HCT116 (cell line): ENCODE data around the gene PURA. TPM values are rescaled to one million over a fixed set of nuclear protein-coding genes. Genes with fewer than 3 reads are reported as not detected.

Experiments
- ATAC-seq: fragments of 200-7000 bp; cut with Tn5 transposase; 2 replicates; pipeline ENCODE4 v1.9.1; 2020; ENCODE audit warnings: mild to moderate bottlenecking, moderate library complexity
- BruUV-seq: library from RNA; stranded (reverse); fragments of 400-500 nt; replicated peaks from 2 replicates; lab custom pipeline; 2021; lab: Mats Ljungman, UMichigan
- CTCF ChIA-PET: fragments of 300-600 bp; sonication (Branson Sonifier 250); formaldehyde crosslinking; loops from one replicate; lab custom pipeline; 2021; ENCODE audit warnings: antibody characterized with exemption; lab: Charles Lee
- POLR2A ChIA-PET: fragments of 300-600, 350-600 bp; sonication (Branson Sonifier 250); formaldehyde crosslinking; loops from one replicate; lab custom pipeline; 2021; ENCODE audit warnings: antibody characterized with exemption; lab: Charles Lee
- RAD21 ChIA-PET, 2 experiments: fragments of 300-600 bp; sonication (Branson Sonifier 250); formaldehyde crosslinking; loops; one replicate each; lab custom pipeline; 2023; ENCODE audit warnings: low total read pairs in 2 of 2; ENCODE audit not compliant: uncharacterized antibody in 2 of 2, unreplicated experiment in 2 of 2, low non-redundant PET in 1 of 2; lab: Charles Lee
- DNase-seq: peaks from one replicate; pipeline ENCODE4 v3.0.0-alpha.2; 2010; ENCODE audit warnings: low read depth, low spot score
- H2AFZ ChIP-seq: fragments of 200-600 bp; shearing (Covaris generic), sonication (generic); 2 replicates; pipeline ENCODE4 v1.6.1; 2017; ENCODE audit warnings: low read depth, mixed run types, mixed read lengths, antibody characterized with exemption, low read length; ENCODE audit not compliant: poor library complexity, severe bottlenecking
- H3K27ac ChIP-seq: 2 replicates; pipeline ENCODE4 v1.5.1; 2012; ENCODE audit warnings: low read depth, low read length
- H3K27me3 ChIP-seq: fragments of 200-600 bp; sonication (generic); 2 replicates; pipeline ENCODE4 v1.6.1; 2016; ENCODE audit warnings: mixed run types, low read length, mixed read lengths; ENCODE audit not compliant: insufficient read depth
- H3K36me3 ChIP-seq, 2 experiments: fragments of 200-500 bp in 1 of 2; fragments of 200-600 bp in 1 of 2; sonication (Bioruptor generic) in 1 of 2; sonication (generic) in 1 of 2; 2 replicates each; pipeline versions ENCODE4 v1.5.1 to v1.6.1; 2014 to 2016; ENCODE audit warnings: low read length in 2 of 2, inconsistent platforms in 1 of 2, mixed read lengths in 1 of 2, mixed run types in 1 of 2; ENCODE audit not compliant: insufficient read depth in 2 of 2, control insufficient read depth in 1 of 2
- H3K4me1 ChIP-seq, 2 experiments: fragments of 200-600 bp in 1 of 2; sonication (generic) in 1 of 2; 2 replicates each; pipeline versions ENCODE4 v1.5.1 to v1.6.1; 2012 to 2017; ENCODE audit warnings: low read length in 2 of 2, inconsistent platforms in 1 of 2, mild to moderate bottlenecking in 1 of 2, mixed read lengths in 1 of 2, mixed run types in 1 of 2, moderate library complexity in 1 of 2; ENCODE audit not compliant: insufficient read depth in 2 of 2, control insufficient read depth in 1 of 2
- H3K4me2 ChIP-seq: fragments of 200-600 bp; sonication (generic); 2 replicates; pipeline ENCODE4 v1.6.1; 2017; ENCODE audit warnings: mixed run types, low read length, mixed read lengths
- H3K4me3 ChIP-seq, 2 experiments: fragments of 200-600 bp in 1 of 2; sonication (generic) in 1 of 2; replicated peaks in 1 of 2; 2 replicates each; pipeline ENCODE4 v1.5.1; 2011 to 2016; ENCODE audit warnings: low read length in 2 of 2, control low read depth in 1 of 2, low read depth in 1 of 2, mild to moderate bottlenecking in 1 of 2, mixed read lengths in 1 of 2, mixed run types in 1 of 2
- H3K79me2 ChIP-seq: fragments of 200-600 bp; sonication (generic); 2 replicates; pipeline ENCODE4 v1.6.1; 2017; ENCODE audit warnings: mild to moderate bottlenecking, mixed run types, low read length, moderate library complexity, mixed read lengths; ENCODE audit not compliant: insufficient read depth
- H3K9ac ChIP-seq: fragments of 200-600 bp; sonication (generic); 2 replicates; pipeline ENCODE4 v1.6.1; 2016; ENCODE audit warnings: low read length, mixed read lengths
- H3K9me2 ChIP-seq: fragments of 200-600 bp; sonication (generic), shearing (Covaris generic); 2 replicates; pipeline ENCODE4 v1.6.1; 2017; ENCODE audit warnings: mixed run types, mild to moderate bottlenecking, moderate library complexity; ENCODE audit not compliant: insufficient read depth
- H3K9me3 ChIP-seq, 2 experiments: fragments of 200-500 bp in 1 of 2; fragments of 200-600 bp in 1 of 2; sonication (Bioruptor generic) in 1 of 2; sonication (generic) in 1 of 2; 2 replicates each; pipeline ENCODE4 v1.6.1; 2014 to 2017; ENCODE audit warnings: low read length in 2 of 2, mixed read lengths in 2 of 2, inconsistent platforms in 1 of 2, low read depth in 1 of 2, mild to moderate bottlenecking in 1 of 2, mixed run types in 1 of 2, moderate library complexity in 1 of 2; ENCODE audit not compliant: control insufficient read depth in 1 of 2, insufficient read depth in 1 of 2
- H4K20me1 ChIP-seq: fragments of 200-600 bp; sonication (generic), shearing (Covaris generic); 2 replicates; pipeline ENCODE4 v1.6.1; 2017; ENCODE audit warnings: mixed run types, mild to moderate bottlenecking, moderate library complexity; ENCODE audit not compliant: insufficient read depth
- ATF3 ChIP-seq: IDR thresholded peaks from 2 replicates; pipeline ENCODE4 v1.6.1; 2012
- CBX3 ChIP-seq: IDR thresholded peaks from 2 replicates; pipeline ENCODE4 v1.6.1; 2012; ENCODE audit warnings: low read depth
- CEBPB ChIP-seq: IDR thresholded peaks from 2 replicates; pipeline ENCODE4 v1.6.1; 2012; ENCODE audit warnings: low read depth
- CTCF ChIP-seq, 3 experiments: fragments of 200-600 bp in 1 of 3; sonication (generic) in 1 of 3; IDR thresholded peaks in 2 of 3; conservative IDR thresholded peaks in 1 of 3; 2 replicates each; pipeline ENCODE4 v1.5.1; 2012 to 2017; ENCODE audit warnings: low read depth in 2 of 3, low read length in 2 of 3, antibody characterized with exemption in 1 of 3, borderline replicate concordance in 1 of 3, control low read depth in 1 of 3, mild to moderate bottlenecking in 1 of 3, mixed read lengths in 1 of 3, mixed run types in 1 of 3, moderate library complexity in 1 of 3; ENCODE audit not compliant: insufficient read depth in 1 of 3
- EGR1 ChIP-seq: IDR thresholded peaks from 2 replicates; pipeline ENCODE4 v1.6.1; 2012; ENCODE audit warnings: low read depth
- ELF1 ChIP-seq: IDR thresholded peaks from 2 replicates; pipeline ENCODE4 v1.6.1; 2012; ENCODE audit warnings: low read depth, borderline replicate concordance
- EZH2 ChIP-seq: fragments of 200-600 bp; sonication (generic); IDR thresholded peaks from 2 replicates; pipeline ENCODE4 v1.6.1; 2017; ENCODE audit warnings: antibody characterized with exemption, mixed run types
- EZH2phosphoT487 ChIP-seq: fragments of 200-600 bp; IDR thresholded peaks from 2 replicates; pipeline ENCODE4 v1.6.1; 2018; ENCODE audit warnings: antibody characterized with exemption, borderline replicate concordance
- JUND ChIP-seq: IDR thresholded peaks from 2 replicates; pipeline ENCODE4 v1.6.1; 2012
- MAX ChIP-seq: IDR thresholded peaks from 2 replicates; pipeline ENCODE4 v1.6.1; 2012
- POLR2A ChIP-seq: IDR thresholded peaks from 2 replicates; pipeline ENCODE4 v1.7.0; 2011; ENCODE audit warnings: borderline replicate concordance; ENCODE audit not compliant: insufficient read depth, insufficient read length; ENCODE audit errors: extremely low read depth
- POLR2AphosphoS5 ChIP-seq: IDR thresholded peaks from 2 replicates; pipeline ENCODE4 v1.6.1; 2011; ENCODE audit warnings: mild to moderate bottlenecking, low read depth, low read length, moderate library complexity
- SIN3A ChIP-seq: IDR thresholded peaks from 2 replicates; pipeline ENCODE4 v1.6.1; 2012; ENCODE audit warnings: low read depth
- SP1 ChIP-seq: IDR thresholded peaks from 2 replicates; pipeline ENCODE4 v1.6.1; 2012; ENCODE audit warnings: low read depth
- SRF ChIP-seq: IDR thresholded peaks from 2 replicates; pipeline ENCODE4 v1.6.1; 2012; ENCODE audit warnings: low read depth
- TCF7L2 ChIP-seq: IDR thresholded peaks from 2 replicates; pipeline ENCODE4 v1.7.0; 2011; ENCODE audit warnings: borderline replicate concordance, inconsistent platforms; ENCODE audit not compliant: insufficient read depth, insufficient read length; ENCODE audit errors: extremely low read depth
- YY1 ChIP-seq: IDR thresholded peaks from 2 replicates; pipeline ENCODE4 v1.6.1; 2011; ENCODE audit warnings: low read length, low read depth, moderate library complexity, mild to moderate bottlenecking; ENCODE audit not compliant: insufficient replicate concordance; ENCODE audit errors: extremely low read depth
- ZBTB33 ChIP-seq: IDR thresholded peaks from 2 replicates; pipeline ENCODE4 v1.6.1; 2011; ENCODE audit warnings: mild to moderate bottlenecking, low read length, moderate library complexity; ENCODE audit not compliant: insufficient replicate concordance; ENCODE audit errors: extremely low read depth
- ZNF274 ChIP-seq: fragments of 200-500 bp; sonication (Bioruptor generic); IDR thresholded peaks from 2 replicates; pipeline ENCODE4 v1.6.1; 2014; ENCODE audit warnings: mild to moderate bottlenecking, low read depth, low read length, inconsistent platforms
- intact Hi-C: fragments of 100-400 bp; cut with micrococcal nuclease; formaldehyde crosslinking; loops from 2 replicates; pipeline ENCODE4 v1.10.0; 2022
- total RNA-seq: library from RNA; stranded (reverse); gene quantifications from one replicate; pipeline ENCODE4 v1.2.1, GENCODE V29; 2021; ENCODE audit not compliant: unreplicated experiment

The PURA gene
- total RNA-seq, 1 experiment from 2014 or later: 15.2 TPM

GRCh38 chr5:140157032-140157781 is 43.3 kb downstream of the PURA start:
- ChIA-PET RAD21 (interaction anchor here in 1 of 2 experiments (0.8 to 1.2 kb wide), 2 partner anchors 188 to 370 kb away, joined by 3 read pairs; no protein-coding TSS in a partner anchor), CTCF (interaction anchor here (0.7 to 4.0 kb wide), 9 partner anchors 12 to 370 kb away, joined by 3 to 23 read pairs (median 4); partner anchors contain the start of gene HBEGF), POLR2A (interaction anchor here (0.8 kb wide), 1 partner anchor 10 kb away, joined by 3 read pairs; no protein-coding TSS in a partner anchor)
- H4K20me1 ChIP-seq: no peaks in the 10 kb centered on the region
- intact Hi-C loops: loop anchor here (1.0 to 10.0 kb wide), 4 partner anchors 84 to 370 kb away; no protein-coding TSS in a partner anchor
- DNase-seq (peak; percentile 70), ATAC-seq (peak; percentile 96)
- no peaks in the 10 kb centered on the region for H3K27me3 ChIP-seq
- peak overlapping the region; percentile 100 for H2AFZ ChIP-seq
- H3K9me3 ChIP-seq: no peaks in the 10 kb centered on the region
- no peaks in the 10 kb centered on the region for H3K9me2 ChIP-seq
- peak overlapping the region; percentile 15 to 41 for H3K4me3 ChIP-seq
- peak overlapping the region; percentile 74 for H3K4me2 ChIP-seq
- BruUV-seq: no TSS peak
- no peaks in the 10 kb centered on the region for H3K79me2 ChIP-seq
- no peaks in the 10 kb centered on the region for H3K36me3 ChIP-seq
- peak overlapping the region; percentile 47 for H3K9ac ChIP-seq
- H3K27ac ChIP-seq: no peak overlapping the region; the same call in 1 of the 2 replicates
- H3K4me1 ChIP-seq: peaks cover 6 to 18% of the 10 kb centered on the region in 2 experiments; a peak in 3 of 4 replicates
- TF ChIP-seq EZH2phosphoT487 (no peak), ZBTB33 (no peak), JUND (no peak), ELF1 (no peak), SRF (no peak), CTCF (IDR thresholded peaks at IDR 0.05 in 2 of 3, conservative IDR thresholded peaks at IDR 0.05 in 1 of 3; ENCODE audit: borderline replicate concordance in 1 of 3, insufficient read depth in 1 of 3, low read depth in 2 of 3, low read length in 2 of 3) (peak; percentile 87 to 95 (median 90)), EGR1 (no peak), SIN3A (no peak), CBX3 (no peak), EZH2 (no peak), CEBPB (no peak), MAX (no peak), POLR2AphosphoS5 (no peak), ZNF274 (no peak), POLR2A (no peak), TCF7L2 (peak; percentile 32), SP1 (no peak), ATF3 (no peak), YY1 (peak; percentile 35)
